Measurements from ENCODE around the gene ARHGDIG. TPM values are rescaled to one million over a fixed set of nuclear protein-coding genes. Genes with fewer than 3 reads are reported as not detected.
"Not testable (repeated sequence)": the region's sequence is repeated elsewhere in the genome, so short reads cannot be mapped to it uniquely, and the experiment has no call there.

ARHGDIG gene
- total RNA-seq, 1 donor from 2014 or later: not detected

DNA sequence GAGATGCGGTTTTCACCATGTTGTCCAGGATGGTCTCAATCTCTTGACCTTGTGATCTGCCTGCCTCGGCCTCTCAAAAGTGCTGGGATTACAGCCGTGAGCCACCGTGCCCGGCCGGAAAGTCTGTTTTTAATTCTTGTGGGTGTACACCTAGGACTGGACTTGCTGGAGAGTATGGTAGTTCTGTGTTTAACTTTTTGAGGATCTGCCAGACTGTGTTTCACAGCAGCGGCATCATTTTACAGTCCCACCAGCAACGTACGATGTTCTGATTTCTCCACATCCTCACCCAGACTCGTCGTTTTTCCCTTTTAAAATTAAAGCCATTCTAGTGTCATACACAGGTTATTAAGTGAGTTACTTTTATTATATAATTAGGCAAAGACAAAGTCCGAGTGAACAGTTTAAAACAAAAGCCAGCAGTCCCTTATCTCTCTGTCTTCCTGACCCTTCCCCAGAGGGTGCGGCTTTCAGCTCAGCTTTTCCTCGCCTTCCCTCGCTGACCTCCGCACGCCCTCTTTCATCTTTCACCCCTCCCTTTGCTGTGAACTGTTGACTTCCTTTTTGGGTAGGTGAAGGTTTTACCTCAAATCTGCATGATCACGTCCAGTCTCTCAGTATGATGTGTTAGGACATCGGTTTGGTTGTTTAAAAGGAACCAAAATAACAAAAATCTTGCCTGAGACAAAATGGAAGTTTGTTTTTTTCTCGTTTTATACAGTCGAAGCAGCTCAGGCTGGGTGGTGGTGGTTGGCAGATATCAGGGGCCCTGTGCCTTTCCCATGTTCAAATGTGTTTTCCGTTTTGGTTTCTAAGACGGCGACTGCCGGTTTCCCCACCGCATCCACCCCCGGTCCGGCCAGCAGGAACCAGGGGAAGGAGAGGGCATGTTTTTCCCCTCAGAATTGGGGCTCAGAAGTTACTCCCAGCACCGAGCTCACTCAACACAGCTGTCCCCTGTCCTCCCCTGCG is 27.7 kb upstream of the ARHGDIG start:
- Histone ChIP-seq H3K4me1 (no peaks in the 10 kb centered on the region), H3K4me3 (no peak overlapping the region), H3K36me3 (peaks cover 44% of the 10 kb centered on the region), H3K27me3 (ENCODE audit: low read depth) (no peaks in the 10 kb centered on the region), H3K27ac (peak overlapping the region; percentile 51), H3K9me3 (no peaks in the 10 kb centered on the region)
- intact Hi-C loops (cut with DNase I): no loop called here
- ATAC-seq: no peak
- TF ChIP-seq, protein P1, sequence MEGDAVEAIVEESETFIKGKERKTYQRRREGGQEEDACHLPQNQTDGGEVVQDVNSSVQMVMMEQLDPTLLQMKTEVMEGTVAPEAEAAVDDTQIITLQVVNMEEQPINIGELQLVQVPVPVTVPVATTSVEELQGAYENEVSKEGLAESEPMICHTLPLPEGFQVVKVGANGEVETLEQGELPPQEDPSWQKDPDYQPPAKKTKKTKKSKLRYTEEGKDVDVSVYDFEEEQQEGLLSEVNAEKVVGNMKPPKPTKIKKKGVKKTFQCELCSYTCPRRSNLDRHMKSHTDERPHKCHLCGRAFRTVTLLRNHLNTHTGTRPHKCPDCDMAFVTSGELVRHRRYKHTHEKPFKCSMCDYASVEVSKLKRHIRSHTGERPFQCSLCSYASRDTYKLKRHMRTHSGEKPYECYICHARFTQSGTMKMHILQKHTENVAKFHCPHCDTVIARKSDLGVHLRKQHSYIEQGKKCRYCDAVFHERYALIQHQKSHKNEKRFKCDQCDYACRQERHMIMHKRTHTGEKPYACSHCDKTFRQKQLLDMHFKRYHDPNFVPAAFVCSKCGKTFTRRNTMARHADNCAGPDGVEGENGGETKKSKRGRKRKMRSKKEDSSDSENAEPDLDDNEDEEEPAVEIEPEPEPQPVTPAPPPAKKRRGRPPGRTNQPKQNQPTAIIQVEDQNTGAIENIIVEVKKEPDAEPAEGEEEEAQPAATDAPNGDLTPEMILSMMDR (IDR thresholded peaks at IDR 0.05): no peak
- DNase-seq: no peak

DNA sequence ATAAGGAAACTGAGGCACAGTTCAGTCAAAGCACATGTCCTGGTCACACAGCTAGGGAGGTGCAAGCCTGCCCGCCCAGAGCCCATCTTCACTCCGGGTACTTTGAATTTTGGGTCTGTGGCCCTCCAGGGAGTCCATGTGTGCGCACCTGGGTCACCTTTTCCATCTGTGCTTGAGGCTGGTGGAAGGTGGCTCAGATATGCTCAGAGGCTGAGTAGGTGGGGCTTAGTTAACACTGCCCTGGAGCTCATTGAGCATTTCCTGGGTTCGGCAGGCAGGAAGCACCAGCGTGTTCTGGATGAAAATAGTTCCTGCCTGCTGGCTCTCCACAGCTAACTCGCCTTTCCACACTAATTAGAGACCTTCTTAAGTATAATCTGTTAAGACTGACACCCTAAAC is 26.6 kb upstream of the ARHGDIG start:
- ATAC-seq: no peak

DNA sequence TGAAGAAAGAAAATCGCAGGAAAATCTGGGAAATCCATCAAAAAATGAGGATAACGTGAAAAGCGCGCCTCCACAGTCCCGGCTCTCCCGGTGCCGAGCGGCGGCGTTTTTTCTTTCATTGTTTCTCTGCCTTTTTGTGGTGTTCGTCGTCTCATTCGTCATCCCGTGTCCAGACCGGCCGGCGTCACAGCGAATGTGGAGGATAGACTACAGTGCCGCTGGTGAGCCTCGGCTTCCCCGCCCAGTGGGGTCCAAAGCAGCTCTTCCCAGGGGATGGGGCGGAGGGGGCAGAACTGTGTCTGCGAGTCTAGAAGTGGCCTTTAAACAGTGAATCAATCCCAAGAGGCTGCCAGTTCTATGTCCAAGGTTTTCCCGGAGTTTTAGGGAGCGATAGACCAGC is 25.9 kb upstream of the ARHGDIG start:
- H3K4me3 ChIP-seq: no peak overlapping the region
- no peak overlapping the region for H3K27ac ChIP-seq
- TF ChIP-seq, protein P1 (IDR thresholded peaks at IDR 0.05): no peak
- no peaks in the 10 kb centered on the region for H3K9me3 ChIP-seq
- intact Hi-C loops (cut with DNase I): no loop called here
- ATAC-seq: no peak
- H3K27me3 ChIP-seq (ENCODE audit: low read depth): no peaks in the 10 kb centered on the region
- no peak for DNase-seq
- no peaks in the 10 kb centered on the region for H3K4me1 ChIP-seq
- peaks cover 48% of the 10 kb centered on the region for H3K36me3 ChIP-seq

More for the DNA sequence above, 26.6 kb upstream of the ARHGDIG start:
- no peaks in the 10 kb centered on the region for H3K9me3 ChIP-seq
- H3K36me3 ChIP-seq: peaks cover 44% of the 10 kb centered on the region
- no peak for DNase-seq
- intact Hi-C loops (cut with DNase I): no loop called here
- H3K27ac ChIP-seq: no peak overlapping the region
- no peaks in the 10 kb centered on the region for H3K27me3 ChIP-seq (ENCODE audit: low read depth)
- TF ChIP-seq, protein P1 (IDR thresholded peaks at IDR 0.05): no peak
- no peaks in the 10 kb centered on the region for H3K4me1 ChIP-seq
- H3K4me3 ChIP-seq: no peak overlapping the region

DNA sequence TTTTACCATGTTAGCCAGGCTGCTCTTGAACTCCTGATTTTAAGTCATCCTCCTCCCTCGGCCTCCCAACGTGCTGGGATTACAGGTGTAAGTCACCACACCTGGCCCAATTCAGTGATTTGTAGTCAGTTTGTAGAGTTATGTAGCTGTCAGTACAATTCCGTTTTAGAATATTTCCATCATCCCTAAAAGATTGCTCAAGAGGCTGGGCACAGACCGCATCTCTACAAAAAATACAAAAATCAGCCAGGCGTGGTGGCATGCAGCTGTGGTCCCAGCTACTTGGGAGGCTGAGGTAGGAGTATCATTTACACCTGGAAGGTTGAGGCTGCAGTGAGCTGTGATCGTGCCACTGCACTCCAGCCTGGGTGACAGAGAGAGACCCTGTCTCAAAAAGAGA is 25.2 kb upstream of the ARHGDIG start:
- TF ChIP-seq, protein P1 (IDR thresholded peaks at IDR 0.05): no peak
- H3K27me3 ChIP-seq (ENCODE audit: low read depth): no peaks in the 10 kb centered on the region
- DNase-seq: no peak
- no peak overlapping the region for H3K27ac ChIP-seq
- no peaks in the 10 kb centered on the region for H3K9me3 ChIP-seq
- peaks cover 53% of the 10 kb centered on the region for H3K36me3 ChIP-seq
- H3K4me3 ChIP-seq: no peak overlapping the region
- intact Hi-C loops (cut with DNase I): no loop called here
- H3K4me1 ChIP-seq: no peaks in the 10 kb centered on the region
- no peak for ATAC-seq

DNA sequence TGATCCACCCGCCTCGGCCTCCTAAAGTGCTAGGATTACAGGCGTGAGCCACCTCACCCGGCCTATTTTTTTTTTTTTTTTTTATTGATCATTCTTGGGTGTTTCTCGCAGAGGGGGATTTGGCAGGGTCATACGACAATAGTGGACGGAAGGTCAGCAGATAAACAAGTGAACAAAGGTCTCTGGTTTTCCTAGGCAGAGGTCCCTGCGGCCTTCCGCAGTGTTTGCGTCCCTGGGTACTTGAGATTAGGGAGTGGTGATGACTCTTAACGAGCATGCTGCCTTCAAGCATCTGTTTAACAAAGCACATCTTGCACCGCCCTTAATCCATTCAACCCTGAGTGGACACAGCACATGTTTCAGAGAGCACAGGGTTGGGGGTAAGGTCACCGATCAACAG is 22.3 kb upstream of the ARHGDIG start:
- H3K4me1 ChIP-seq; ATAC-seq; H3K4me3 ChIP-seq; H3K9me3 ChIP-seq; H3K27me3 ChIP-seq (ENCODE audit: low read depth); intact Hi-C loops (cut with DNase I); H3K27ac ChIP-seq; DNase-seq: not testable (repeated sequence)
- H3K36me3 ChIP-seq: peaks cover 68% of the 10 kb centered on the region

DNA sequence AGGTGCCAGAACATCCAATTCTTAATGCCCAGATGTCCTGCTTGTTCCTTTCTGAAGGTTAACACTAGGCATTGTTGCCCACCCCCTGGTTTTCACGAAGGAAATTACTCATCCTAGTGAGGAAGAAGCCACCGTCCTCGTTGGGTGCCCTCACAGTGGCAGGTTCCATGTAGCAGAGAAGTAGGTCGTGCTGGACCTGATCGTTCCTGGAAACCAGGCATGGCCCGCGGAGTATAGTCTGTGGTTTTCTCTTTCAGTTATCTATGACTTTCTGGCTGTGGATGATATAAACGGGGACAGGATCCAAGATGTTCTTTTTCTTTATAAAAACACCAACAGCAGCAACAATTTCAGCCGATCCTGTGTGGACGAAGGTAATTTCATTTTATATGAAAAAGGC is 21.2 kb upstream of the ARHGDIG start:
- DNase-seq (no peak), ATAC-seq (no peak)
- TF ChIP-seq, protein P1 (IDR thresholded peaks at IDR 0.05): no peak
- Histone ChIP-seq H3K27me3 (ENCODE audit: low read depth) (no peaks in the 10 kb centered on the region), H3K9me3 (no peaks in the 10 kb centered on the region), H3K27ac (no peak overlapping the region), H3K4me3 (no peak overlapping the region), H3K36me3 (peaks cover 73% of the 10 kb centered on the region), H3K4me1 (no peaks in the 10 kb centered on the region)
- intact Hi-C loops (cut with DNase I): no loop called here
